ENCODE results near the gene RTRAF.

DNA sequence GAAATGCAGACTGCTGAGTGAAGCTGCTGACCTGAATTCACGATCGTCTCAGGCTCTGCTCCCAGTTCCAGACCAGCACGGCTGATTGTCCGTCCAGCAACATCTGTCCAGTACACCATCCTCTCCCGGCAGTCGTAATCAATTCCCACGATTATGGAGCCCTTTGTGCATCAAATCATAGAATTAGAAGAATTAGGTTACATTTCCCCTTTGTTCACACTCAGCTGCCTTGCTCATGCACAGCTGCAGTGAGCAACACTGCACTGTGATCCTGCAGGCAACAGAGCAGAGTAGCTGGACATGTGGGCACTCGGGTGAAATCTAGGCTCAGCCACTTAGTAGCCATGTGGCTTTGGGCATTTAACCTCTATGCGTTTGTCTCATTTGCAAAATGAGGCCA lies 22.2 kb downstream of the RTRAF start:
- TF ChIP-seq NANOG (IDR thresholded peaks at IDR 0.05; ENCODE audit: borderline replicate concordance), result no peak
- TF ChIP-seq, protein P1, sequence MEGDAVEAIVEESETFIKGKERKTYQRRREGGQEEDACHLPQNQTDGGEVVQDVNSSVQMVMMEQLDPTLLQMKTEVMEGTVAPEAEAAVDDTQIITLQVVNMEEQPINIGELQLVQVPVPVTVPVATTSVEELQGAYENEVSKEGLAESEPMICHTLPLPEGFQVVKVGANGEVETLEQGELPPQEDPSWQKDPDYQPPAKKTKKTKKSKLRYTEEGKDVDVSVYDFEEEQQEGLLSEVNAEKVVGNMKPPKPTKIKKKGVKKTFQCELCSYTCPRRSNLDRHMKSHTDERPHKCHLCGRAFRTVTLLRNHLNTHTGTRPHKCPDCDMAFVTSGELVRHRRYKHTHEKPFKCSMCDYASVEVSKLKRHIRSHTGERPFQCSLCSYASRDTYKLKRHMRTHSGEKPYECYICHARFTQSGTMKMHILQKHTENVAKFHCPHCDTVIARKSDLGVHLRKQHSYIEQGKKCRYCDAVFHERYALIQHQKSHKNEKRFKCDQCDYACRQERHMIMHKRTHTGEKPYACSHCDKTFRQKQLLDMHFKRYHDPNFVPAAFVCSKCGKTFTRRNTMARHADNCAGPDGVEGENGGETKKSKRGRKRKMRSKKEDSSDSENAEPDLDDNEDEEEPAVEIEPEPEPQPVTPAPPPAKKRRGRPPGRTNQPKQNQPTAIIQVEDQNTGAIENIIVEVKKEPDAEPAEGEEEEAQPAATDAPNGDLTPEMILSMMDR (conservative IDR thresholded peaks at IDR 0.05; ENCODE audit: low read depth in 2 of 2), result no peak
